ENCODE data around the gene ADSS1.

DNA sequence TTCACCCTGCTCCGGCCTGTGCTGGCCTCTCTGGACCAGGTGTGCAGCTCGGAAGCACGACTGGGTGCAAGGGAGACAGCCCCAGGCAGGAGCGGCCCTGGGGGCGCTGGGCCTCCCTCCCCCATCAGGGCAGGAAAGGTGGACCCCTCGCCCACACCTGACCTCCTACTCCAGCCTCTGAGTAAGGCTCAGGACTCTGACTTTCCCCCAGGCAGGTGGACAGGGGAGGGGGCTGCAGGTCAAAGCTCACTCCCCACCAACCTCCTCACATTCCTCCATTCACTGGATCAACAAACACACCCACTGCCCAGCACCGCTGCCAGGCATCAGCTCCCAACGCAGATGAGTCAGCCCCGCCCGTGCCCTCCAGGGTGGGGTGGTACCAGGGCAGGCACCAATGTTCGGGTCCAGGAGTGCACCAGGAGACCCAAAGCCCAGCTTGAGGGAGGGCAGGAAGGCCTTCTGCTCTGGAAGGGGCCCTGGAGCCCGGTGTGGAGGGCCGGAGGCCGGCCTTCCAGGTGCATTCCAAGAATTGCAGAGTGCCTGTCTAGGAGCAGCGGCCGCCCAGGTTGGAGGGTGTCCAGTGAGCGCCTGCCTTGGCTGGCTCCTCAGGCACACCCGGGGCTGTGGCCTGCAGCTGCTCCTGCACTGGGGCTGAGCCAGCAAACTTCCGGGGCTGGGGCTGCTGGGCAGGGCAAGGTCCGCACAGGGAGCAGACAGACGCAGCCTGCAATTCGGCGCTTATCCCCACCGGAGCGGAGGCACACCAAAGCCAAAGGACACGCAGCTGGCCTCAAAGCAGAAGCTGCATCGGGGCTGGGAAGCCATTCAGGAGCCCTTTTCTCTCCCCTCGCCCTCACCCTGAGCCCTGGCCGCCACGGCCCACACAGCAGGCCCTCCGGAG is 36.2 kb upstream of the ADSS1 start:
- TF ChIP-seq POLR2A (IDR thresholded peaks at IDR 0.05; ENCODE audit: low read depth, low read length) (no peak), TAF1 (IDR thresholded peaks at IDR 0.05; ENCODE audit: low read depth, low read length) (no peak), POLR2AphosphoS5 (IDR thresholded peaks at IDR 0.05; ENCODE audit: low read depth, low read length) (no peak), SPI1 (IDR thresholded peaks at IDR 0.05; ENCODE audit: low read depth, low read length) (no peak)
